ENCODE results near the gene HMGXB4. TPM values are rescaled to one million over a fixed set of nuclear protein-coding genes. Genes with fewer than 3 reads are reported as not detected.

Gene HMGXB4
- polyA plus RNA-seq, 4 donors = 7.0 to 17.0 (median 8.9) TPM

GRCh38 chr22:35266277-35266676 is 9.0 kb downstream of the HMGXB4 start:
- no peaks in the 10 kb centered on the region for H3K9me3 ChIP-seq (ENCODE audit: control insufficient read depth in 2 of 2, insufficient read depth in 1 of 2, low read depth in 1 of 2, low read length in 1 of 2)
- 44 to 71% (median 57%) methylated on average over 3 of the region's 3 CpGs for WGBS, 3 donors
- H3K27ac ChIP-seq (ENCODE audit: low read depth in 1 of 3, low read length in 2 of 3) = no peak overlapping the region
- H3K27me3 ChIP-seq (ENCODE audit: control insufficient read depth in 3 of 3, insufficient read depth in 3 of 3, low read length in 3 of 3) = no peaks in the 10 kb centered on the region
- DNase-seq (peak in 1 of 2 donors; percentile 37), FAIRE-seq (no peak)
- H3K4me1 ChIP-seq (ENCODE audit: control insufficient read depth in 3 of 3, insufficient read depth in 2 of 3, low read depth in 1 of 3, low read length in 2 of 3) = peaks cover 0 to 4% (median 0%) of the 10 kb centered on the region in 3 donors
- H3K4me3 ChIP-seq (ENCODE audit: low read depth in 1 of 3, low read length in 3 of 3) = no peak overlapping the region
- peaks cover 20 to 36% (median 24%) of the 10 kb centered on the region in 3 donors for H3K36me3 ChIP-seq (ENCODE audit: control insufficient read depth in 3 of 3, insufficient read depth in 2 of 3, low read depth in 1 of 3, low read length in 3 of 3)

DNA sequence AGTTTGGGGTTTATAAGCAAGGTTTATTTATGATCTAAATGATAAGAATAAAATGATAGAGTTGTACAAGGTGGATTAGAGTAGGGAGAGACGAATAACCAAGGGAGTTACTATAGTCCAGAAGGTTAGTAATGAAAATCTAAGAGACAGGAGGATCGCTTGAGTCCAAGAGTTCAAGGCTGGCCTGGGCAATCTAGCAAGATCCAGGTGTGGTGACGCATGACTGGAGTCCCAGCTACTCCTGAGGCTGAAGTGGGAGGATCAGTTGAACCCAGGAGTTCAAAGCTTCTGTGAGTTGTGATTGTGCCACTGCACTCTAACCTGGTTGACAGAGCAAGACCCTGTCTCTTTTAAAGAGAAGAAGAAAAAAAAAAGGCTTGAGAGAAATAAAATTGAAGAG is 12.3 kb downstream of the HMGXB4 start:
- WGBS, 3 donors = 41 to 84% (median 55%) methylated on average over 3 of the region's 3 CpGs
- H3K27me3 ChIP-seq (ENCODE audit: control insufficient read depth in 3 of 3, insufficient read depth in 3 of 3, low read length in 3 of 3) = no peaks in the 10 kb centered on the region
- peak in 1 of 2 donors; percentile 69 for DNase-seq
- no peak for FAIRE-seq
- H3K4me3 ChIP-seq (ENCODE audit: low read depth in 1 of 3, low read length in 3 of 3) = no peak overlapping the region
- peaks cover 17 to 31% (median 20%) of the 10 kb centered on the region in 3 donors for H3K36me3 ChIP-seq (ENCODE audit: control insufficient read depth in 3 of 3, insufficient read depth in 2 of 3, low read depth in 1 of 3, low read length in 3 of 3)
- peaks cover 0 to 4% (median 0%) of the 10 kb centered on the region in 3 donors for H3K4me1 ChIP-seq (ENCODE audit: control insufficient read depth in 3 of 3, insufficient read depth in 2 of 3, low read depth in 1 of 3, low read length in 2 of 3)
- no peak overlapping the region for H3K27ac ChIP-seq (ENCODE audit: low read depth in 1 of 3, low read length in 2 of 3)
- no peaks in the 10 kb centered on the region for H3K9me3 ChIP-seq (ENCODE audit: control insufficient read depth in 2 of 2, insufficient read depth in 1 of 2, low read depth in 1 of 2, low read length in 1 of 2)

GRCh38 chr22:35274154-35274871 is 17.0 kb downstream of the HMGXB4 start:
- H3K9me3 ChIP-seq (ENCODE audit: control insufficient read depth in 2 of 2, insufficient read depth in 1 of 2, low read depth in 1 of 2, low read length in 1 of 2) = no peaks in the 10 kb centered on the region
- 90 to 93% (median 93%) methylated on average over 8 of the region's 8 CpGs for WGBS, 3 donors
- FAIRE-seq = no peak

DNA sequence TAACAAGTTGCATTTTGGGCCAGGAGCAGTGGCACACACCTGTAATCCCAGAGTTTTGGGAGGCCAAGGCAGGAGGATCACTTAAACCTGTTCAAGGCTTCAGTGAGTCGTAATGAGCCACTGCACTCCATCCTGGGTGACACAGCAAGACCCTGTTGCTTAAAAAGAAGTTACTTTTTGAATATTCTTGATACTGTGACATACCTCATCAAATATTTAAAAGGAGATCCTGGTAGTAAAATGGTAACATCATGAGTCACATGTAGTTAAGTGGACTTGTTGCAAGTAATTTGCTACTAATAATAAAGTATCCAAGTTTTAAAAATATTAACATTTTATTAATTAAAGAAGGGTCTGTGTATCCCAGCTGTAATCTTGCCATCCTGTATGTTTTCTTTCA is 18.3 kb downstream of the HMGXB4 start:
- Histone ChIP-seq H3K4me3 (ENCODE audit: low read depth in 1 of 3, low read length in 3 of 3) (no peak overlapping the region), H3K36me3 (ENCODE audit: control insufficient read depth in 3 of 3, insufficient read depth in 2 of 3, low read depth in 1 of 3, low read length in 3 of 3) (peaks cover 3 to 26% (median 10%) of the 10 kb centered on the region in 3 donors), H3K4me1 (ENCODE audit: control insufficient read depth in 3 of 3, insufficient read depth in 2 of 3, low read depth in 1 of 3, low read length in 2 of 3) (no peaks in the 10 kb centered on the region), H3K27ac (ENCODE audit: low read depth in 1 of 3, low read length in 2 of 3) (no peak overlapping the region), H3K9me3 (ENCODE audit: control insufficient read depth in 2 of 2, insufficient read depth in 1 of 2, low read depth in 1 of 2, low read length in 1 of 2) (no peaks in the 10 kb centered on the region), H3K27me3 (ENCODE audit: control insufficient read depth in 3 of 3, insufficient read depth in 3 of 3, low read length in 3 of 3) (no peaks in the 10 kb centered on the region)
- DNase-seq (no peak), FAIRE-seq (no peak)
- WGBS, 3 donors = 85 to 97% (median 94%) methylated on average over 1 of the region's 1 CpG

More at GRCh38 chr22:35274154-35274871, 17.0 kb downstream of the HMGXB4 start:
- no peak overlapping the region for H3K4me3 ChIP-seq (ENCODE audit: low read depth in 1 of 3, low read length in 3 of 3)
- DNase-seq = no peak
- no peaks in the 10 kb centered on the region for H3K27me3 ChIP-seq (ENCODE audit: control insufficient read depth in 3 of 3, insufficient read depth in 3 of 3, low read length in 3 of 3)
- peaks cover 9 to 30% (median 10%) of the 10 kb centered on the region in 3 donors for H3K36me3 ChIP-seq (ENCODE audit: control insufficient read depth in 3 of 3, insufficient read depth in 2 of 3, low read depth in 1 of 3, low read length in 3 of 3)
- no peak overlapping the region for H3K27ac ChIP-seq (ENCODE audit: low read depth in 1 of 3, low read length in 2 of 3)
- H3K4me1 ChIP-seq (ENCODE audit: control insufficient read depth in 3 of 3, insufficient read depth in 2 of 3, low read depth in 1 of 3, low read length in 2 of 3) = no peaks in the 10 kb centered on the region

DNA sequence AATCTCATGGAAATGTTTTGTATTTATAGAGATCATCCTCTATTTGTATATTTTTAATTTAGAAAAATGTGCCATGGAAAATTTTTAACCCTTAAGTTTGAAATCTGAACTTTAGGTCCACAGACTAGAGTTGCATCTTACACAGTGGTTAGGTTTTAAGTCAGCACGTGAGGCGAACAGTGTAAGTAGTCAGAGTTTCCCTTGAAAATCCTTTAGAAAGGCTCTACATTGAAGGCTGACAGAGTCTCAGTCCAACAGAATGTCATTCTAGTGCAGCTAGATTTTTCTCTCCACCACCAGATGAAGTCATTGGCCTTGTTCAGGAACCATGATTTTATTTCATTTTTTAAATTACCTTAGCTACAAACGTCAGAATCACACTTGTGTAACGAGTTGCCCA is 18.7 kb downstream of the HMGXB4 start:
- H3K36me3 ChIP-seq (ENCODE audit: control insufficient read depth in 3 of 3, insufficient read depth in 2 of 3, low read depth in 1 of 3, low read length in 3 of 3) = peaks cover 3 to 23% (median 10%) of the 10 kb centered on the region in 3 donors
- FAIRE-seq (no peak), DNase-seq (no peak)
- no peak overlapping the region for H3K27ac ChIP-seq (ENCODE audit: low read depth in 1 of 3, low read length in 2 of 3)
- H3K9me3 ChIP-seq (ENCODE audit: control insufficient read depth in 2 of 2, insufficient read depth in 1 of 2, low read depth in 1 of 2, low read length in 1 of 2) = no peaks in the 10 kb centered on the region
- no peaks in the 10 kb centered on the region for H3K27me3 ChIP-seq (ENCODE audit: control insufficient read depth in 3 of 3, insufficient read depth in 3 of 3, low read length in 3 of 3)
- WGBS, 3 donors = 79 to 84% (median 80%) methylated on average over 4 of the region's 4 CpGs
- no peak overlapping the region for H3K4me3 ChIP-seq (ENCODE audit: low read depth in 1 of 3, low read length in 3 of 3)
- no peaks in the 10 kb centered on the region for H3K4me1 ChIP-seq (ENCODE audit: control insufficient read depth in 3 of 3, insufficient read depth in 2 of 3, low read depth in 1 of 3, low read length in 2 of 3)

GRCh38 chr22:35288116-35288515 is 30.8 kb downstream of the HMGXB4 start:
- H3K4me1 ChIP-seq (ENCODE audit: control insufficient read depth in 3 of 3, insufficient read depth in 2 of 3, low read depth in 1 of 3, low read length in 2 of 3) = no peaks in the 10 kb centered on the region
- no peak for FAIRE-seq
- H3K27ac ChIP-seq (ENCODE audit: low read depth in 1 of 3, low read length in 2 of 3) = no peak overlapping the region
- no peak overlapping the region for H3K4me3 ChIP-seq (ENCODE audit: low read depth in 1 of 3, low read length in 3 of 3)
- no peak for DNase-seq
- peaks cover 6 to 27% (median 10%) of the 10 kb centered on the region in 3 donors for H3K36me3 ChIP-seq (ENCODE audit: control insufficient read depth in 3 of 3, insufficient read depth in 2 of 3, low read depth in 1 of 3, low read length in 3 of 3)
- no peaks in the 10 kb centered on the region for H3K27me3 ChIP-seq (ENCODE audit: control insufficient read depth in 3 of 3, insufficient read depth in 3 of 3, low read length in 3 of 3)
- 84 to 96% (median 86%) methylated on average over 1 of the region's 1 CpG for WGBS, 3 donors
- H3K9me3 ChIP-seq (ENCODE audit: control insufficient read depth in 2 of 2, insufficient read depth in 1 of 2, low read depth in 1 of 2, low read length in 1 of 2) = no peaks in the 10 kb centered on the region

DNA sequence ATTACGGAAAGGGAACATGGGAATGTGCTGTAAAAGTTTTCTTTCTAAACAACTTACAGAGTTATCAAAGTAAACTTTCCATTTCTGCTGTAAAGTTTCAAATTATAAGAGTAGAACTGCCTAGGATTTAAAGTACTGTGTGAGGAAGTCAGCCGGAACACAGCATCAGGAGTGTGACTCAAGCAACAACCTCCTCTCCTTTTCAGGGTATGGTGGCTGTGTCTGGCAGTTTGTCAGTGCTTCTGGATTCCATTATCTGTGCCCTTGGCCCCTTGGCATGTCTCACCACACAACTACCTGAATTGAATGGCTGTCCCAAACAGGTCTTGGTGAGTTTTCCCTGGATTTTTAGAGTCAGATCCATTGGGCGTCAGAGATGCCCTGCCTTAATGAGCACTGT is 35.5 kb downstream of the HMGXB4 start:
- Histone ChIP-seq H3K27ac (ENCODE audit: low read depth in 1 of 3, low read length in 2 of 3) (no peak overlapping the region), H3K27me3 (ENCODE audit: control insufficient read depth in 3 of 3, insufficient read depth in 3 of 3, low read length in 3 of 3) (no peaks in the 10 kb centered on the region), H3K9me3 (ENCODE audit: control insufficient read depth in 2 of 2, insufficient read depth in 1 of 2, low read depth in 1 of 2, low read length in 1 of 2) (no peaks in the 10 kb centered on the region), H3K4me3 (ENCODE audit: low read depth in 1 of 3, low read length in 3 of 3) (no peak overlapping the region), H3K4me1 (ENCODE audit: control insufficient read depth in 3 of 3, insufficient read depth in 2 of 3, low read depth in 1 of 3, low read length in 2 of 3) (peaks cover 0 to 4% (median 0%) of the 10 kb centered on the region in 3 donors), H3K36me3 (ENCODE audit: control insufficient read depth in 3 of 3, insufficient read depth in 2 of 3, low read depth in 1 of 3, low read length in 3 of 3) (peaks cover 5 to 25% (median 11%) of the 10 kb centered on the region in 3 donors)
- FAIRE-seq = no peak
- WGBS, 3 donors = 94 to 100% (median 94%) methylated on average over 3 of the region's 3 CpGs
- no peak for DNase-seq

DNA sequence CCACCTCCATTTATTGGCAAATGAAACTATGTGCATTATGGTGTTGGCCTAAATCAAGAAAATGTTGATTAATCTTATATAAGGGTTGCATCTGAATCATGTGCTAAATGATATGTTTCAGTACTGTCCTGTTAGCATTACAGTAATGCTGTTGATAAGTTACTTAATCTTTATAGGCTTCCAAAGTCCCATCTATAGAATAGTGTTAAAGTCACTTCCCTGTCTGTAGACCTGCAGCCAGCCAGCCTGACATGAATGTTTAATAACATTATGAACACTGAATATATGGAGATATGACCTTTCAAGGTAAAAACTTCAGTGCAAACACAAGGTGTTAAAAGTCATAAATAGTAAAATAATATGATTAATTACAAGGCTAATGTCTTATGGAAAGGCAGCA is 38.8 kb downstream of the HMGXB4 start:
- no peaks in the 10 kb centered on the region for H3K27me3 ChIP-seq (ENCODE audit: control insufficient read depth in 3 of 3, insufficient read depth in 3 of 3, low read length in 3 of 3)
- no peaks in the 10 kb centered on the region for H3K9me3 ChIP-seq (ENCODE audit: control insufficient read depth in 2 of 2, insufficient read depth in 1 of 2, low read depth in 1 of 2, low read length in 1 of 2)
- peak overlapping the region in 2 of 3 donors; percentile 25 to 67 for H3K27ac ChIP-seq (ENCODE audit: low read depth in 1 of 3, low read length in 2 of 3)
- H3K4me1 ChIP-seq (ENCODE audit: control insufficient read depth in 3 of 3, insufficient read depth in 2 of 3, low read depth in 1 of 3, low read length in 2 of 3) = peaks cover 2 to 12% (median 4%) of the 10 kb centered on the region in 3 donors
- peaks cover 0 to 11% (median 7%) of the 10 kb centered on the region in 3 donors for H3K36me3 ChIP-seq (ENCODE audit: control insufficient read depth in 3 of 3, insufficient read depth in 2 of 3, low read depth in 1 of 3, low read length in 3 of 3)
- DNase-seq (peak; percentile 62 to 73), FAIRE-seq (no peak)
- no peak overlapping the region for H3K4me3 ChIP-seq (ENCODE audit: low read depth in 1 of 3, low read length in 3 of 3)

Data from small intestine (tissue), 7 donors.